HL-60 (cell line): ENCODE measurements around the gene XPNPEP3.

ENCODE experiments used
- GABPA ChIP-seq: IDR thresholded peaks from 2 replicates; pipeline ENCODE4 v1.6.1; 2012; ENCODE audit warnings: low read depth
- POLR2AphosphoS5 ChIP-seq: IDR thresholded peaks from 2 replicates; pipeline ENCODE4 v1.6.1; 2012; ENCODE audit warnings: low read depth
- TF ChIP-seq, protein P1 (sequence below): IDR thresholded peaks from one replicate; pipeline ENCODE4 v1.5.1; 2011; ENCODE audit warnings: low read length, control low read depth, inconsistent platforms; ENCODE audit not compliant: insufficient read depth

DNA sequence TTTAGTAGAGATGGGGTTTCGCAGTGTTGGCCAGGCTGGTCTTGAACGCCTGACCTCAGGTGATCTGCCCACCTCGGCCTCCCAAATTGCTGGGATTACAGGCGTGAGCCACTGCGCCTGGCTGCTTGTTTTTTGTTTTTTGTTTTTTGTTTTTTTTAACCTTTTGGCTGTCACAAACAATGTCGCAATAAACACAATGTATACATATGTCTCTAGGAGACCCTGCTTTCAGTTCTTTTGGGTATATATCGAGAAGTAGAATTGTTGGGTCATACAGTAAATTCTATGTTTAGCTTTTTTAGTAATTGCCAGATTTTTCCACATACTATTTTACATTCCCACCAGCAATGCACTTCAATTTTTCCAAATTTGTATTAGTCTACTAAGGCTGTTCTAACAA lies 122.2 kb downstream of the XPNPEP3 start:
- TF ChIP-seq, protein P1, sequence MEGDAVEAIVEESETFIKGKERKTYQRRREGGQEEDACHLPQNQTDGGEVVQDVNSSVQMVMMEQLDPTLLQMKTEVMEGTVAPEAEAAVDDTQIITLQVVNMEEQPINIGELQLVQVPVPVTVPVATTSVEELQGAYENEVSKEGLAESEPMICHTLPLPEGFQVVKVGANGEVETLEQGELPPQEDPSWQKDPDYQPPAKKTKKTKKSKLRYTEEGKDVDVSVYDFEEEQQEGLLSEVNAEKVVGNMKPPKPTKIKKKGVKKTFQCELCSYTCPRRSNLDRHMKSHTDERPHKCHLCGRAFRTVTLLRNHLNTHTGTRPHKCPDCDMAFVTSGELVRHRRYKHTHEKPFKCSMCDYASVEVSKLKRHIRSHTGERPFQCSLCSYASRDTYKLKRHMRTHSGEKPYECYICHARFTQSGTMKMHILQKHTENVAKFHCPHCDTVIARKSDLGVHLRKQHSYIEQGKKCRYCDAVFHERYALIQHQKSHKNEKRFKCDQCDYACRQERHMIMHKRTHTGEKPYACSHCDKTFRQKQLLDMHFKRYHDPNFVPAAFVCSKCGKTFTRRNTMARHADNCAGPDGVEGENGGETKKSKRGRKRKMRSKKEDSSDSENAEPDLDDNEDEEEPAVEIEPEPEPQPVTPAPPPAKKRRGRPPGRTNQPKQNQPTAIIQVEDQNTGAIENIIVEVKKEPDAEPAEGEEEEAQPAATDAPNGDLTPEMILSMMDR = no peak
- TF ChIP-seq POLR2AphosphoS5 (no peak), GABPA (no peak)
